ENCODE measurements around the gene ARHGAP22. TPM values are rescaled to one million over a fixed set of nuclear protein-coding genes. Genes with fewer than 3 reads are reported as not detected.

Gene ARHGAP22
- total RNA-seq, 2 experiments from 2014 or later = 0.19 to 0.46 TPM

DNA sequence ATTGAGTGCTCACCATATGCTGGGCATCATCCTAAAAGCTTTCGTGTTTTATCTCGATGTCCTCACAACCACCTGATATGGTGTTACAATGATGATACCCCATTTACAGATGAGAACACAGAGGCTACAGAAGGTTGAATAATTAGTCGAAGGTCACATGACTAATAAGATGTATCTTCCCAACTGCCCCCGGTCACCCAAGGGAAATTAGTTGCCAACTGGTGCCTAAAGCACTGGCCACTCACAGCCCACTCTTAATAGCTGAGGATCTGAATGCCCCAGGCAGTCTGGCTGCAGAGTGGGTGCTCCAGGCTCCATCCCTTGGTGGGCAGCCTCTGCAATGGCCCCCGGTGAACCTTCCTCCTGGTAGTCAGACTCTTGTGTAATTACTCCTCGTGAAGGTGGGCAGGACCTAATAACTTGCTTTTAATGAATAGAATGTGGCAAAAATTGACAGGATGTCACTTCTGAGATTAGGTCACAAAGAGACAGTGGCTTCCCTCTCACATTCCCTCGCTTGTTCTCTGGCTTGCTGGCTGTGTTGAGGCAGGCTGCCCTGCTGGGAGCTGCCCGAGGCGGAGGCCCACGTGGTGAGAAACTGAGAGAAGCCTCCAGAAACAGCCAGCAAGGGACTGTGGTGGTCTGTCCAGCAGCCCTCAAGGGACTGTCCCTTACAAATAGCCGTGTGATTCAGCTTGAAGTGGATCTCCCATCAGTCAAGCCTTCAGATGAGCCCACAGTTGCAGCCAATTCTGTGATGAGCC, 109.4 kb downstream of the ARHGAP22 start:
- Histone ChIP-seq H2AFZ (ENCODE audit: low read length) (no peak overlapping the region), H3K4me1 (ENCODE audit: insufficient read depth, low read length, poor library complexity, severe bottlenecking) (no peaks in the 10 kb centered on the region), H4K20me1 (ENCODE audit: insufficient read depth, low read length) (no peaks in the 10 kb centered on the region), H3K4me2 (ENCODE audit: low read length) (no peak overlapping the region), H3K4me3 (ENCODE audit: low read depth, low read length, poor library complexity, severe bottlenecking) (no peak overlapping the region), H3K36me3 (ENCODE audit: insufficient read depth, low read length) (no peaks in the 10 kb centered on the region), H3K27ac (ENCODE audit: low read depth, low read length, poor library complexity, severe bottlenecking) (no peak overlapping the region), H3K79me2 (ENCODE audit: insufficient read depth, low read depth, low read length) (no peaks in the 10 kb centered on the region), H3K9me2 (ENCODE audit: insufficient read depth, low read length) (no peaks in the 10 kb centered on the region), H3K9me3 (ENCODE audit: low read length) (no peaks in the 10 kb centered on the region)
- BruUV-seq (replicated peaks) = no TSS peak
- CTCF ChIA-PET (ENCODE audit: unreplicated experiment) = interaction anchor here (0.6 kb wide), 1 partner anchor 384 kb away, joined by 3 read pairs; no protein-coding TSS in a partner anchor
- intact Hi-C loops (cut with micrococcal nuclease; ENCODE audit: unreplicated experiment) = no loop called here
- DNase-seq (ENCODE audit: low spot score) = no peak
- POLR2A ChIA-PET = no interaction called here
- TF ChIP-seq, protein P1, sequence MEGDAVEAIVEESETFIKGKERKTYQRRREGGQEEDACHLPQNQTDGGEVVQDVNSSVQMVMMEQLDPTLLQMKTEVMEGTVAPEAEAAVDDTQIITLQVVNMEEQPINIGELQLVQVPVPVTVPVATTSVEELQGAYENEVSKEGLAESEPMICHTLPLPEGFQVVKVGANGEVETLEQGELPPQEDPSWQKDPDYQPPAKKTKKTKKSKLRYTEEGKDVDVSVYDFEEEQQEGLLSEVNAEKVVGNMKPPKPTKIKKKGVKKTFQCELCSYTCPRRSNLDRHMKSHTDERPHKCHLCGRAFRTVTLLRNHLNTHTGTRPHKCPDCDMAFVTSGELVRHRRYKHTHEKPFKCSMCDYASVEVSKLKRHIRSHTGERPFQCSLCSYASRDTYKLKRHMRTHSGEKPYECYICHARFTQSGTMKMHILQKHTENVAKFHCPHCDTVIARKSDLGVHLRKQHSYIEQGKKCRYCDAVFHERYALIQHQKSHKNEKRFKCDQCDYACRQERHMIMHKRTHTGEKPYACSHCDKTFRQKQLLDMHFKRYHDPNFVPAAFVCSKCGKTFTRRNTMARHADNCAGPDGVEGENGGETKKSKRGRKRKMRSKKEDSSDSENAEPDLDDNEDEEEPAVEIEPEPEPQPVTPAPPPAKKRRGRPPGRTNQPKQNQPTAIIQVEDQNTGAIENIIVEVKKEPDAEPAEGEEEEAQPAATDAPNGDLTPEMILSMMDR (conservative IDR thresholded peaks at IDR 0.05; ENCODE audit: low read length) = no peak
- TF ChIP-seq EZH2phosphoT487 (IDR thresholded peaks at IDR 0.05; ENCODE audit: borderline replicate concordance, low read depth, low read length) = no peak

DNA sequence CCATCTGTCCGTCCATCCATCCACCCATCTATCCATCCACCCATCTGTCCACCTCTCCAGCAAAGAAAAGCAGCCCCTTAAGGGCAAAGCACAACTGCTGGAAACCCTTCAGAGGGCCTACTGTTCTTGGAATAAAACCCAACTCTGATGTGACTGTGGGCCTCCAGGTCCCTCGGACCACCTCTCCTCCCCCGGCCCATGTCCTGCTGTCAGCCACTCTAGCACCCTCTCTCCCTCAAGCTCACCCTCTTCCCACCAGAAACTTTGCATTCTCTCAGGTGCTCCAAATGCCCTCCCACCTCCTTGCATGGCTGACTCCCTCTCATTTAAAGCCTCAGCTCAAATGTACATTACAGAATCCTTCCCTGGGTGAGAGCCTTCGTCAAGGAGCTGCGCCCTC, 110.3 kb downstream of the ARHGAP22 start:
- CTCF ChIA-PET (ENCODE audit: unreplicated experiment) = no interaction called here
- H3K79me2 ChIP-seq (ENCODE audit: insufficient read depth, low read depth, low read length) = no peaks in the 10 kb centered on the region
- DNase-seq (ENCODE audit: low spot score) = no peak
- no peaks in the 10 kb centered on the region for H3K4me1 ChIP-seq (ENCODE audit: insufficient read depth, low read length, poor library complexity, severe bottlenecking)
- intact Hi-C loops (cut with micrococcal nuclease; ENCODE audit: unreplicated experiment) = no loop called here
- no peaks in the 10 kb centered on the region for H3K36me3 ChIP-seq (ENCODE audit: insufficient read depth, low read length)
- H3K9me3 ChIP-seq (ENCODE audit: low read length) = no peaks in the 10 kb centered on the region
- H3K9me2 ChIP-seq (ENCODE audit: insufficient read depth, low read length) = no peaks in the 10 kb centered on the region
- TF ChIP-seq EZH2phosphoT487 (IDR thresholded peaks at IDR 0.05; ENCODE audit: borderline replicate concordance, low read depth, low read length) = no peak
- TF ChIP-seq, protein P1 (conservative IDR thresholded peaks at IDR 0.05; ENCODE audit: low read length) = no peak
- no peak overlapping the region for H3K27ac ChIP-seq (ENCODE audit: low read depth, low read length, poor library complexity, severe bottlenecking)
- H3K4me2 ChIP-seq (ENCODE audit: low read length) = no peak overlapping the region
- no TSS peak for BruUV-seq (replicated peaks)
- no peak overlapping the region for H2AFZ ChIP-seq (ENCODE audit: low read length)
- POLR2A ChIA-PET = no interaction called here
- H3K4me3 ChIP-seq (ENCODE audit: low read depth, low read length, poor library complexity, severe bottlenecking) = no peak overlapping the region
- no peaks in the 10 kb centered on the region for H4K20me1 ChIP-seq (ENCODE audit: insufficient read depth, low read length)

DNA sequence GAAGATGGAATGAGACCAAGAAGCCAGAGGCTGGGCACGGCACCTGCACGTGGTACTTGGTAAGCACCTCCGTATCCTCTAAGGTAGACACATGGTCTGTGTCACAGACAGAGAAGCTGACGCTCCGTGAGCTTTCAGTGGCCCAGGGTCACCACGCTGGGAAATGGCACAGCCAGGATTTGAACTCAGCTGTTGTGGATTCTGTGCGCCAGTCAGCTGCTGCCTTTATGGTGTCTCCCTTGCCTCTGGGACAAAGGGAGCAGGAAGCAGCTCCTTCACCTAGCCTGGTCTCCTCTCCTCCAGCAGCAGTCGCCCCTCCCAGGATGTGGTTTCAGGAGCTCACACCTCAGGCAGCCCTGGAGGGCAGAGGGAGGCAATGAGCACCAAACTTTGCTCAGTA, 110.8 kb downstream of the ARHGAP22 start:
- Histone ChIP-seq H4K20me1 (ENCODE audit: insufficient read depth, low read length) (no peaks in the 10 kb centered on the region), H3K27ac (ENCODE audit: low read depth, low read length, poor library complexity, severe bottlenecking) (no peak overlapping the region), H3K36me3 (ENCODE audit: insufficient read depth, low read length) (no peaks in the 10 kb centered on the region), H3K4me1 (ENCODE audit: insufficient read depth, low read length, poor library complexity, severe bottlenecking) (no peaks in the 10 kb centered on the region), H3K9me2 (ENCODE audit: insufficient read depth, low read length) (no peaks in the 10 kb centered on the region), H3K4me2 (ENCODE audit: low read length) (no peak overlapping the region), H3K4me3 (ENCODE audit: low read depth, low read length, poor library complexity, severe bottlenecking) (no peak overlapping the region), H2AFZ (ENCODE audit: low read length) (no peak overlapping the region), H3K9me3 (ENCODE audit: low read length) (no peaks in the 10 kb centered on the region), H3K79me2 (ENCODE audit: insufficient read depth, low read depth, low read length) (no peaks in the 10 kb centered on the region)
- intact Hi-C loops (cut with micrococcal nuclease; ENCODE audit: unreplicated experiment) = no loop called here
- TF ChIP-seq, protein P1 (conservative IDR thresholded peaks at IDR 0.05; ENCODE audit: low read length) = no peak
- TF ChIP-seq EZH2phosphoT487 (IDR thresholded peaks at IDR 0.05; ENCODE audit: borderline replicate concordance, low read depth, low read length) = no peak
- no TSS peak for BruUV-seq (replicated peaks)
- POLR2A ChIA-PET = no interaction called here
- CTCF ChIA-PET (ENCODE audit: unreplicated experiment) = no interaction called here
- DNase-seq (ENCODE audit: low spot score) = no peak

Measured in OCI-LY7 (cell line).